SK-N-SH (cell line): ENCODE measurements around the gene GLRX5. TPM values are rescaled to one million over a fixed set of nuclear protein-coding genes. Genes with fewer than 3 reads are reported as not detected.

Source experiments
- CTCF ChIA-PET: fragments of 300-600, 350-600 bp; formaldehyde crosslinking; extraction: SDS; loops from one replicate; lab custom pipeline; 2021; lab: Yijun Ruan, JAX
- POLR2A ChIA-PET: fragments of 350-600 bp; sonication (Branson Sonifier 250); formaldehyde crosslinking; extraction: SDS; loops from one replicate; lab custom pipeline; 2020; ENCODE audit warnings: antibody characterized with exemption, inconsistent platforms; lab: Yijun Ruan, JAX
- DNase-seq: peaks from one replicate; pipeline ENCODE4 v3.0.0; 2012
- H2AFZ ChIP-seq: fragments of 200-600 bp; sonication (generic); 2 replicates; pipeline ENCODE4 v1.8.1; 2016; ENCODE audit warnings: antibody characterized with exemption, mild to moderate bottlenecking, low read depth
- H3F3A ChIP-seq: fragments of 200-600 bp; sonication (generic); replicated peaks from 2 replicates; pipeline ENCODE3; 2016; ENCODE audit warnings: antibody characterized with exemption, mild to moderate bottlenecking; ENCODE audit not compliant: insufficient read depth
- H3K27ac ChIP-seq, 2 experiments: fragments of 200-500 bp in 1 of 2; fragments of 200-600 bp in 1 of 2; sonication (Bioruptor generic) in 1 of 2; sonication (generic), shearing (Covaris generic) in 1 of 2; 2 replicates each; pipeline versions ENCODE4 v1.5.1 to v1.6.1; 2014 to 2016; ENCODE audit warnings: low read depth in 2 of 2, inconsistent platforms in 1 of 2, low read length in 1 of 2, mild to moderate bottlenecking in 1 of 2, mixed read lengths in 1 of 2
- H3K27me3 ChIP-seq: fragments of 200-600 bp; sonication (generic), shearing (Covaris generic); 2 replicates; pipeline ENCODE4 v1.6.1; 2016; ENCODE audit warnings: mixed run types; ENCODE audit not compliant: insufficient read depth
- H3K36me3 ChIP-seq, 2 experiments: fragments of 200-500 bp in 1 of 2; fragments of 200-600 bp in 1 of 2; sonication (Bioruptor generic) in 1 of 2; sonication (generic) in 1 of 2; replicated peaks in 1 of 2; 2 replicates each; pipeline versions ENCODE3 to v1.5.1; 2014 to 2016; ENCODE audit warnings: low read length in 1 of 2, mild to moderate bottlenecking in 1 of 2; ENCODE audit not compliant: insufficient read depth in 2 of 2, control insufficient read depth in 1 of 2
- H3K4me1 ChIP-seq, 2 experiments: fragments of 200-500 bp in 1 of 2; fragments of 200-600 bp in 1 of 2; sonication (Bioruptor generic) in 1 of 2; sonication (generic), shearing (Covaris generic) in 1 of 2; 2 replicates each; pipeline versions ENCODE4 v1.5.1 to v1.6.1; 2014 to 2016; ENCODE audit warnings: low read depth in 1 of 2, low read length in 1 of 2, mixed run types in 1 of 2; ENCODE audit not compliant: insufficient read depth in 2 of 2, control insufficient read depth in 1 of 2
- H3K4me2 ChIP-seq: fragments of 200-600 bp; sonication (generic), shearing (Covaris generic); 2 replicates; pipeline ENCODE4 v1.6.1; 2017; ENCODE audit warnings: mixed run types
- H3K4me3 ChIP-seq, 2 experiments: fragments of 200-500 bp in 1 of 2; fragments of 200-600 bp in 1 of 2; sonication (Bioruptor generic) in 1 of 2; sonication (generic), shearing (Covaris generic) in 1 of 2; 2 replicates each; pipeline versions ENCODE4 v1.5.1 to v1.8.1; 2014 to 2016; ENCODE audit warnings: low read depth in 2 of 2, inconsistent platforms in 1 of 2, low read length in 1 of 2, mild to moderate bottlenecking in 1 of 2, mixed read lengths in 1 of 2, moderate library complexity in 1 of 2
- H3K79me2 ChIP-seq: fragments of 200-600 bp; sonication (generic); 2 replicates; pipeline ENCODE4 v1.8.1; 2017; ENCODE audit warnings: mild to moderate bottlenecking; ENCODE audit not compliant: insufficient read depth
- H3K9ac ChIP-seq: fragments of 200-600 bp; sonication (generic); 2 replicates; pipeline ENCODE4 v1.6.1; 2017; ENCODE audit warnings: mixed run types
- H3K9me2 ChIP-seq: fragments of 200-600 bp; sonication (generic); 2 replicates; pipeline ENCODE4 v1.6.1; 2017; ENCODE audit warnings: mixed run types
- H3K9me3 ChIP-seq: fragments of 200-600 bp; sonication (generic); 2 replicates; pipeline ENCODE4 v1.6.1; 2017; ENCODE audit warnings: mixed run types, mild to moderate bottlenecking, moderate library complexity
- H4K20me1 ChIP-seq: fragments of 200-600 bp; sonication (generic); 2 replicates; pipeline ENCODE4 v1.6.1; 2017; ENCODE audit warnings: mild to moderate bottlenecking, mixed run types; ENCODE audit not compliant: insufficient read depth
- CHD2 ChIP-seq: fragments of 150-350 bp; IDR thresholded peaks from 2 replicates; pipeline ENCODE4 v1.6.1; 2018; ENCODE audit warnings: low read length; ENCODE audit not compliant: partially characterized antibody
- ELF1 ChIP-seq: IDR thresholded peaks from 2 replicates; pipeline ENCODE4 v1.4.0; 2012
- EZH2phosphoT487 ChIP-seq: fragments of 200-600 bp; sonication (generic); IDR thresholded peaks from 2 replicates; pipeline ENCODE4 v1.6.1; 2017; ENCODE audit warnings: low read depth, mixed run types, mild to moderate bottlenecking, antibody characterized with exemption, moderate library complexity, borderline replicate concordance
- FOSL2 ChIP-seq: IDR thresholded peaks from 2 replicates; pipeline ENCODE4 v1.4.0; 2012; ENCODE audit warnings: low read depth, mild to moderate bottlenecking, moderate library complexity, borderline replicate concordance
- FOXM1 ChIP-seq: IDR thresholded peaks from 2 replicates; pipeline ENCODE4 v1.4.0; 2012; ENCODE audit warnings: low read depth, mild to moderate bottlenecking
- GATA2 ChIP-seq: sonication (generic); formaldehyde crosslinking; IDR thresholded peaks from 2 replicates; pipeline ENCODE4 v1.5.0; 2020; ENCODE audit warnings: mild to moderate bottlenecking, missing genetic modification reagents
- JUND ChIP-seq: IDR thresholded peaks from 2 replicates; pipeline ENCODE4 v1.4.0; 2012
- MEF2A ChIP-seq: IDR thresholded peaks from 2 replicates; pipeline ENCODE4 v1.4.0; 2012; ENCODE audit warnings: low read depth, borderline replicate concordance
- MXI1 ChIP-seq: IDR thresholded peaks from 2 replicates; pipeline ENCODE4 v1.6.1; 2012; ENCODE audit warnings: mild to moderate bottlenecking, low read depth, low read length, improper control_type of control experiment
- NFIC ChIP-seq: IDR thresholded peaks from 2 replicates; pipeline ENCODE4 v1.4.0; 2012; ENCODE audit warnings: borderline replicate concordance
- NRF1 ChIP-seq: IDR thresholded peaks from 2 replicates; pipeline ENCODE4 v1.6.1; 2012; ENCODE audit warnings: low read depth, mild to moderate bottlenecking, low read length
- POLR2AphosphoS5 ChIP-seq: IDR thresholded peaks from 2 replicates; pipeline ENCODE4 v1.6.1; 2012; ENCODE audit warnings: low read depth, low read length
- RCOR1 ChIP-seq: fragments of 150-350 bp; IDR thresholded peaks from 2 replicates; pipeline ENCODE4 v1.6.1; 2017; ENCODE audit warnings: antibody characterized with exemption, low read length
- RXRA ChIP-seq: IDR thresholded peaks from 2 replicates; pipeline ENCODE4 v1.4.0; 2012; ENCODE audit warnings: low read depth, mild to moderate bottlenecking, borderline replicate concordance
- SIN3A ChIP-seq: IDR thresholded peaks from 2 replicates; pipeline ENCODE4 v1.6.1; 2012; ENCODE audit warnings: low read depth, mild to moderate bottlenecking, low read length, moderate library complexity, borderline replicate concordance
- TAF1 ChIP-seq: IDR thresholded peaks from 2 replicates; pipeline ENCODE4 v1.6.1; 2012; ENCODE audit warnings: low read depth, mild to moderate bottlenecking, low read length, moderate library complexity, borderline replicate concordance
- YY1 ChIP-seq: IDR thresholded peaks from 2 replicates; pipeline ENCODE4 v1.4.0; 2012; ENCODE audit warnings: low read depth, mild to moderate bottlenecking
- WGBS: methylation state at CpG from one replicate; pipeline ENCODE4 v1.1.6; 2017; ENCODE audit warnings: low lambda C conversion rate; 5-methylcytosine and 5-hydroxymethylcytosine counted together
- polyA plus RNA-seq, 3 experiments: library from polyadenylated mRNA; depleted of rRNA; stranded (reverse); fragments of >200 nt; gene quantifications; 2 replicates each; pipeline ENCODE4 v1.2.3, GENCODE V29; 2012
- TF ChIP-seq, protein P1 (sequence below): IDR thresholded peaks from 2 replicates; pipeline ENCODE4 v1.6.1; 2012; ENCODE audit warnings: mild to moderate bottlenecking, low read depth, low read length, moderate library complexity
- TF ChIP-seq, protein P2 (sequence below): IDR thresholded peaks from 2 replicates; pipeline ENCODE4 v1.4.0; 2012; ENCODE audit warnings: low read depth, borderline replicate concordance

Gene GLRX5
- polyA plus RNA-seq, 1 of the 3 experiments (the other 2 are of a cell fraction), result 29.1 TPM

DNA sequence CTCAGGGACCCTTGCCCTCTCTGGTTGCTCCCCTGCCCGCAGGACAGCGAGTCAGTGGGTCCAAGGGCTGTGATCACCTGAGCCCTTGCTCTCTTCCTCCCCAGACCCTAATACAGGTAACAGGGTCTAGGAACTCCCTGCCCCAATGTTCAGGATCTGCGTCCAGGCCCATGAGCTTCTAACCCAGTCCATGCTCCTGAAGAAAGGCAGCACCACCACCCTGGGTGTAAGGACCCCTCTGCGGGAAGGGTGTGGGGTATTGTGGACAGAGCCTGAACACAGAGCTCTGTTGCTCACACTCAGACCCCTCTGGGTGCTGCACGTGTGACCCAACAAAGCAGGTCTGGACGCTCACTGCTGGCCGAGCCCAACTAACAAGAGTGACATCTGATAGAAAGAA lies 18.3 kb downstream of the GLRX5 start (continued):
- TF ChIP-seq EZH2phosphoT487 (no peak), FOXM1 (no peak), RCOR1 (no peak), CHD2 (no peak), MXI1 (no peak), JUND (no peak)
- TF ChIP-seq, protein P1, sequence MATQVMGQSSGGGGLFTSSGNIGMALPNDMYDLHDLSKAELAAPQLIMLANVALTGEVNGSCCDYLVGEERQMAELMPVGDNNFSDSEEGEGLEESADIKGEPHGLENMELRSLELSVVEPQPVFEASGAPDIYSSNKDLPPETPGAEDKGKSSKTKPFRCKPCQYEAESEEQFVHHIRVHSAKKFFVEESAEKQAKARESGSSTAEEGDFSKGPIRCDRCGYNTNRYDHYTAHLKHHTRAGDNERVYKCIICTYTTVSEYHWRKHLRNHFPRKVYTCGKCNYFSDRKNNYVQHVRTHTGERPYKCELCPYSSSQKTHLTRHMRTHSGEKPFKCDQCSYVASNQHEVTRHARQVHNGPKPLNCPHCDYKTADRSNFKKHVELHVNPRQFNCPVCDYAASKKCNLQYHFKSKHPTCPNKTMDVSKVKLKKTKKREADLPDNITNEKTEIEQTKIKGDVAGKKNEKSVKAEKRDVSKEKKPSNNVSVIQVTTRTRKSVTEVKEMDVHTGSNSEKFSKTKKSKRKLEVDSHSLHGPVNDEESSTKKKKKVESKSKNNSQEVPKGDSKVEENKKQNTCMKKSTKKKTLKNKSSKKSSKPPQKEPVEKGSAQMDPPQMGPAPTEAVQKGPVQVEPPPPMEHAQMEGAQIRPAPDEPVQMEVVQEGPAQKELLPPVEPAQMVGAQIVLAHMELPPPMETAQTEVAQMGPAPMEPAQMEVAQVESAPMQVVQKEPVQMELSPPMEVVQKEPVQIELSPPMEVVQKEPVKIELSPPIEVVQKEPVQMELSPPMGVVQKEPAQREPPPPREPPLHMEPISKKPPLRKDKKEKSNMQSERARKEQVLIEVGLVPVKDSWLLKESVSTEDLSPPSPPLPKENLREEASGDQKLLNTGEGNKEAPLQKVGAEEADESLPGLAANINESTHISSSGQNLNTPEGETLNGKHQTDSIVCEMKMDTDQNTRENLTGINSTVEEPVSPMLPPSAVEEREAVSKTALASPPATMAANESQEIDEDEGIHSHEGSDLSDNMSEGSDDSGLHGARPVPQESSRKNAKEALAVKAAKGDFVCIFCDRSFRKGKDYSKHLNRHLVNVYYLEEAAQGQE, result no peak

DNA sequence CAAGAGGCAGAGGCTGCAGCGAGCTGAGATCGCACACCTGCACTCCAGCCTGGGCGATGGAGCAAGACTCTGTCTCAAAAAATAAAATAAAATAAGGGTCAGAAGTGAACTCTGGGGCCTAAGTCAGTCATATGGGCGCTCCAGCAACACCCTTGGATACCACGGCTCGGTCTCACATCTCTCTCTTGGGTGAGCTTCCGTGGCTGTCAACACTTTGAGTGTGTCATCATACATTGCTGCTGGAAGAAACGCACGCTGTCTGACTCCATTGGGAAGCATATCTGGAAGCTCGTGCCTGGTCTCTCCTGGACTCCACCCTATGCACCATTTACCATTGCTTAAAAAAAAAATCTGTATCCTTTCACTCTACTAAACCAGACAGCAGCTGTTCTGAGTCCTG lies 20.2 kb downstream of the GLRX5 start:
- ChIA-PET POLR2A (no interaction called here), CTCF (interaction anchor here (1.6 to 14.3 kb wide), 3 partner anchors 218 to 545 kb away, joined by 6 to 295 read pairs (median 15); no protein-coding TSS in a partner anchor)
- Histone ChIP-seq H3K4me1 (no peaks in the 10 kb centered on the region), H3K4me3 (no peak overlapping the region), H3K36me3 (peaks cover 0 to 4% of the 10 kb centered on the region in 2 experiments), H3K9ac (no peak overlapping the region), H4K20me1 (no peaks in the 10 kb centered on the region), H3F3A (no peaks in the 10 kb centered on the region), H3K79me2 (no peaks in the 10 kb centered on the region), H2AFZ (no peak overlapping the region), H3K27me3 (no peaks in the 10 kb centered on the region), H3K4me2 (no peak overlapping the region), H3K9me3 (no peaks in the 10 kb centered on the region)
- 94% methylated on average over 10 of the region's 10 CpGs for WGBS
- TF ChIP-seq YY1, result no peak
- TF ChIP-seq RXRA, result no peak
- TF ChIP-seq, all 33 proteins: peak for 0
- Histone ChIP-seq H3K9me2 (no peaks in the 10 kb centered on the region), H3K27ac (no peak overlapping the region)
- no peak for DNase-seq

DNA sequence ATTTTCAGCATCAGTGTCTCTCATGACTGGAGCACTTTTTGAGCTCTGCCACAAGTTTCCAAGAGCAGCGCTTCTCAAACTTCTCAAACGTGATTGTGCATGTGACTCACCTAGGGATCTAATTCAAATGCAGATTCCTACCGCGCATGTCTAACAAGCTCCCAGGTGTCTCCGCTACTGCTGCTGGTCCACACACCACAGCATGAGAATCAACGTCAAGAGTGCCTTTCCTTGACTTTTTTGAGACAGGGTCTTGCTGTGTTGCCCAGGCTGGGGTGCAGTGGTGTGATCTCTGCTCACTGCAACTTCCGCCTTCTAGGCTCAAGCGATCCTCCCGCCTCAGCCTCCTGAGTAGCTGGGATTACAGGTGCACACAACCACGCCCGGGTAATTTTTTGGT lies 22.4 kb downstream of the GLRX5 start:
- WGBS, result 89% methylated on average over 11 of the region's 11 CpGs
- TF ChIP-seq SIN3A, result no peak
- no peak for TF ChIP-seq MEF2A
- no peak for TF ChIP-seq NRF1
- TF ChIP-seq JUND, result no peak
- no peak for TF ChIP-seq POLR2AphosphoS5
- TF ChIP-seq, protein P2, sequence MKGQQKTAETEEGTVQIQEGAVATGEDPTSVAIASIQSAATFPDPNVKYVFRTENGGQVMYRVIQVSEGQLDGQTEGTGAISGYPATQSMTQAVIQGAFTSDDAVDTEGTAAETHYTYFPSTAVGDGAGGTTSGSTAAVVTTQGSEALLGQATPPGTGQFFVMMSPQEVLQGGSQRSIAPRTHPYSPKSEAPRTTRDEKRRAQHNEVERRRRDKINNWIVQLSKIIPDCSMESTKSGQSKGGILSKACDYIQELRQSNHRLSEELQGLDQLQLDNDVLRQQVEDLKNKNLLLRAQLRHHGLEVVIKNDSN, result no peak
- TF ChIP-seq, protein P1, result no peak
- no peak for TF ChIP-seq FOSL2
- TF ChIP-seq EZH2phosphoT487, result no peak
- TF ChIP-seq TAF1, result no peak
- TF ChIP-seq GATA2 (CRISPR knock-in tag), result no peak
- TF ChIP-seq ELF1, result no peak
- no peak for TF ChIP-seq NFIC
- TF ChIP-seq, all 33 proteins: peak for 0
- CTCF ChIA-PET, result interaction anchor here (0.9 to 14.3 kb wide), 7 partner anchors 8 to 542 kb away, joined by 3 to 295 read pairs (median 4); no protein-coding TSS in a partner anchor
- POLR2A ChIA-PET, result no interaction called here
- Histone ChIP-seq H3K9me2 (no peaks in the 10 kb centered on the region), H3K36me3 (no peaks in the 10 kb centered on the region), H3F3A (no peaks in the 10 kb centered on the region), H3K4me3 (no peak overlapping the region), H3K27me3 (no peaks in the 10 kb centered on the region), H3K27ac (no peak overlapping the region), H3K4me1 (no peaks in the 10 kb centered on the region; a peak in 1 of 4 replicates), H3K79me2 (no peaks in the 10 kb centered on the region), H4K20me1 (no peaks in the 10 kb centered on the region), H3K4me2 (no peak overlapping the region), H2AFZ (no peak overlapping the region), H3K9ac (no peak overlapping the region), H3K9me3 (no peaks in the 10 kb centered on the region)
- DNase-seq, result no peak
